NCI-H2227 (cell line): ENCODE data around the gene RPS6KA4.

ENCODE experiments used
- DNase-seq: peaks from one replicate; lab custom pipeline; 2025; ENCODE audit not compliant: unreplicated experiment; lab: John Stamatoyannopoulos, UW

The RPS6KA4 gene

GRCh38 chr11:64362339-64362738, 3.4 kb downstream of the RPS6KA4 start:
- DNase-seq: no peak

GRCh38 chr11:64364435-64364834, 5.5 kb downstream of the RPS6KA4 start:
- no peak for DNase-seq

GRCh38 chr11:64364911-64365310, 5.9 kb downstream of the RPS6KA4 start:
- DNase-seq: no peak

GRCh38 chr11:64366751-64367150, 7.8 kb downstream of the RPS6KA4 start:
- no peak for DNase-seq

GRCh38 chr11:64367931-64368672, 9.1 kb downstream of the RPS6KA4 start:
- no peak for DNase-seq

GRCh38 chr11:64368673-64369074, 9.7 kb downstream of the RPS6KA4 start:
- DNase-seq: no peak

- no peak for DNase-seq
These were observed 10.8 kb downstream of the RPS6KA4 start for GRCh38 chr11:64369440-64370421.

- DNase-seq: no peak
These were observed 12.2 kb downstream of the RPS6KA4 start for GRCh38 chr11:64371201-64371600.

GRCh38 chr11:64372021-64372420, 13.1 kb downstream of the RPS6KA4 start:
- no peak for DNase-seq

- peak; percentile 97 for DNase-seq
These were observed 14.0 kb downstream of the RPS6KA4 start for GRCh38 chr11:64372802-64373597.

- DNase-seq: no peak
These were observed 14.6 kb downstream of the RPS6KA4 start for GRCh38 chr11:64373598-64373974.

- no peak for DNase-seq
These were observed 17.1 kb downstream of the RPS6KA4 start for GRCh38 chr11:64376071-64376470.

- no peak for DNase-seq
These were observed 19.4 kb downstream of the RPS6KA4 start for GRCh38 chr11:64378335-64378880.

GRCh38 chr11:64379160-64379559, 20.2 kb downstream of the RPS6KA4 start:
- no peak for DNase-seq

- DNase-seq: no peak
These were observed 21.1 kb downstream of the RPS6KA4 start for GRCh38 chr11:64379817-64380709.

GRCh38 chr11:64381350-64381749, 22.4 kb downstream of the RPS6KA4 start:
- no peak for DNase-seq

GRCh38 chr11:64382047-64382446, 23.1 kb downstream of the RPS6KA4 start:
- DNase-seq: no peak

- no peak for DNase-seq
These were observed 23.6 kb downstream of the RPS6KA4 start for GRCh38 chr11:64382586-64382985.

GRCh38 chr11:64383580-64383979, 24.6 kb downstream of the RPS6KA4 start:
- no peak for DNase-seq
